GM21515 (cell line): ENCODE results near the gene WDR88.
"Not testable (repeated sequence)": the region's sequence is repeated elsewhere in the genome, so short reads cannot be mapped to it uniquely, and the experiment has no call there.

Source experiments
- ATAC-seq: cut with Tn5 transposase; IDR thresholded peaks from one replicate; pipeline ENCODE4 v1.9.1; 2021; ENCODE audit not compliant: unreplicated experiment

WDR88 gene

GRCh38 chr19:33126712-33127111 lies 5.2 kb upstream of the WDR88 start:
- not testable (repeated sequence) for ATAC-seq

- no peak for ATAC-seq
Measured at GRCh38 chr19:33129901-33130300, 2.0 kb upstream of the WDR88 start.

- ATAC-seq = no peak
Measured at GRCh38 chr19:33130433-33130832, 1.5 kb upstream of the WDR88 start.

GRCh38 chr19:33132425-33132824 lies 511 bp downstream of the WDR88 start:
- no peak for ATAC-seq

- no peak for ATAC-seq
Measured at GRCh38 chr19:33133438-33134031, 1.6 kb downstream of the WDR88 start.

- no peak for ATAC-seq
Measured at GRCh38 chr19:33134571-33135041, 2.7 kb downstream of the WDR88 start.

GRCh38 chr19:33139165-33139564 lies 7.3 kb downstream of the WDR88 start:
- no peak for ATAC-seq

- peak; percentile 72 for ATAC-seq
Measured at GRCh38 chr19:33143897-33144405, 12.0 kb downstream of the WDR88 start.

- no peak for ATAC-seq
Measured at GRCh38 chr19:33146209-33146608, 14.3 kb downstream of the WDR88 start.

GRCh38 chr19:33147538-33147937 lies 15.6 kb downstream of the WDR88 start:
- ATAC-seq = no peak

- no peak for ATAC-seq
Measured at GRCh38 chr19:33150852-33151518, 19.1 kb downstream of the WDR88 start.

- ATAC-seq = no peak
Measured at GRCh38 chr19:33152176-33152575, 20.3 kb downstream of the WDR88 start.

- ATAC-seq = not testable (repeated sequence)
Measured at GRCh38 chr19:33152625-33153024, 20.7 kb downstream of the WDR88 start.

GRCh38 chr19:33154313-33154712 lies 22.4 kb downstream of the WDR88 start:
- not testable (repeated sequence) for ATAC-seq

- ATAC-seq = no peak
Measured at GRCh38 chr19:33156334-33156733, 24.4 kb downstream of the WDR88 start.

- ATAC-seq = no peak
Measured at GRCh38 chr19:33157906-33158305, 26.0 kb downstream of the WDR88 start.

- ATAC-seq = no peak
Measured at GRCh38 chr19:33158365-33158764, 26.5 kb downstream of the WDR88 start.

GRCh38 chr19:33159149-33159548 lies 27.2 kb downstream of the WDR88 start:
- ATAC-seq = no peak

- no peak for ATAC-seq
Measured at GRCh38 chr19:33159893-33160292, 28.0 kb downstream of the WDR88 start.

- ATAC-seq = no peak
Measured at GRCh38 chr19:33161201-33161600, 29.3 kb downstream of the WDR88 start.

GRCh38 chr19:33163481-33163880 lies 31.6 kb downstream of the WDR88 start:
- ATAC-seq = no peak

- not testable (repeated sequence) for ATAC-seq
Measured at GRCh38 chr19:33166037-33166436, 34.1 kb downstream of the WDR88 start.
